ENCODE measurements around the gene CAPRIN2. TPM values are rescaled to one million over a fixed set of nuclear protein-coding genes. Genes with fewer than 3 reads are reported as not detected.
A peak's percentile ranks its signal among the peaks of the same experiment; 100 is the strongest.

CAPRIN2 gene
- total RNA-seq, 1 experiment from 2014 or later, result 16.4 TPM

DNA sequence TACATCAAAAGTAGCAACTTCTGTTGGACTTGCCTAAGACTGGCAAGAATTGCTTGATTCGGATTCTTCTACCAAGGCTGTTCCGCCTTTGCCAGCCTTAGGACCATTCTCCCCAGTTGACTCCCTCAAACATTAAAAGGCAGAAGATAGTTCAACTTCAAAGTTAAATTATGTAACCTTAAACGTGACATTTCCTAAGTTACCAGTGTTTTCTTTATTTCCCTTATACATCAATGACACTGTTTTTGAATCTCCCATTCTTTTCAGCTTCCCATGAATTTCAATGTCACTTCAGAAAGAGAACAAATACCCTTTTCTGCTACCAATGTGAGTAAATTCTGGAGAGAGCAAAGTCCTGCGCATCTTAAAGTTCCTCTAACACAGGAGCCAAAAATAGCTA, 25.2 kb downstream of the CAPRIN2 start:
- peaks cover 7% of the 10 kb centered on the region for H3K4me1 ChIP-seq (ENCODE audit: insufficient read depth, low read length, poor library complexity, severe bottlenecking)
- TF ChIP-seq, protein P1, sequence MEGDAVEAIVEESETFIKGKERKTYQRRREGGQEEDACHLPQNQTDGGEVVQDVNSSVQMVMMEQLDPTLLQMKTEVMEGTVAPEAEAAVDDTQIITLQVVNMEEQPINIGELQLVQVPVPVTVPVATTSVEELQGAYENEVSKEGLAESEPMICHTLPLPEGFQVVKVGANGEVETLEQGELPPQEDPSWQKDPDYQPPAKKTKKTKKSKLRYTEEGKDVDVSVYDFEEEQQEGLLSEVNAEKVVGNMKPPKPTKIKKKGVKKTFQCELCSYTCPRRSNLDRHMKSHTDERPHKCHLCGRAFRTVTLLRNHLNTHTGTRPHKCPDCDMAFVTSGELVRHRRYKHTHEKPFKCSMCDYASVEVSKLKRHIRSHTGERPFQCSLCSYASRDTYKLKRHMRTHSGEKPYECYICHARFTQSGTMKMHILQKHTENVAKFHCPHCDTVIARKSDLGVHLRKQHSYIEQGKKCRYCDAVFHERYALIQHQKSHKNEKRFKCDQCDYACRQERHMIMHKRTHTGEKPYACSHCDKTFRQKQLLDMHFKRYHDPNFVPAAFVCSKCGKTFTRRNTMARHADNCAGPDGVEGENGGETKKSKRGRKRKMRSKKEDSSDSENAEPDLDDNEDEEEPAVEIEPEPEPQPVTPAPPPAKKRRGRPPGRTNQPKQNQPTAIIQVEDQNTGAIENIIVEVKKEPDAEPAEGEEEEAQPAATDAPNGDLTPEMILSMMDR (conservative IDR thresholded peaks at IDR 0.05; ENCODE audit: low read depth, low read length), result no peak
- no peak for TF ChIP-seq EZH2 (IDR thresholded peaks at IDR 0.05; ENCODE audit: borderline replicate concordance, low read depth, low read length, poor library complexity, severe bottlenecking)
- intact Hi-C loops (cut with micrococcal nuclease; ENCODE audit: unreplicated experiment), result no loop called here
- H3K36me3 ChIP-seq (ENCODE audit: insufficient read depth, low read length, poor library complexity, severe bottlenecking), result no peaks in the 10 kb centered on the region
- no peak for DNase-seq (ENCODE audit: low spot score)
- no peak overlapping the region for H3K4me3 ChIP-seq (ENCODE audit: low read depth, low read length, poor library complexity, severe bottlenecking)
- no peak overlapping the region for H3K27ac ChIP-seq (ENCODE audit: low read depth, low read length, poor library complexity, severe bottlenecking)
- CTCF ChIA-PET, result no interaction called here
- POLR2A ChIA-PET (ENCODE audit: low non-redundant PET), result no interaction called here
- H3K27me3 ChIP-seq (replicated peaks; ENCODE audit: insufficient read depth, low read depth, low read length, poor library complexity), result no peaks in the 10 kb centered on the region
- no TSS peak for BruUV-seq (replicated peaks)
- H3K9me3 ChIP-seq (ENCODE audit: low read depth, low read length, poor library complexity, severe bottlenecking), result no peaks in the 10 kb centered on the region

DNA sequence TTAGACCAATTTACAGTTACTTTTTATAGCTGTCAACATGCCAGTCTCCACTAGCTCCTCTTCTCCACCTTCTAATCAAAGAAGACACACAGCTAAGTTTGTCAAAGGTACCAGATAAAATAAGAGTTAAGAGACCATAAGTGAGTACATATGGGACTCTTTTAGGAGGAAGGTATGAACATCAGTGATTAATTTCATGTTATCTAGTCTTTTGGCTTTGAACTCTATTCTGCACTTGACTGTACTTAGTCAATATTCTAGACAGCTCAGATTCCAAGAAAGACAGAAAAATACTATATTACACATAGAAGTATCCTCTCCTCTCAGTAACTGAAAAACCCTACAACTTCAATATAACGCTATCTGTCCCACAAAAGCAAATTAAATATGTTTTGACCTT, 28.1 kb downstream of the CAPRIN2 start:
- no TSS peak for BruUV-seq (replicated peaks)
- ChIA-PET POLR2A (ENCODE audit: low non-redundant PET) (interaction anchor here (0.5 kb wide), 1 partner anchor 59 kb away, joined by 4 read pairs; no protein-coding TSS in a partner anchor), CTCF (no interaction called here)
- Histone ChIP-seq H3K36me3 (ENCODE audit: insufficient read depth, low read length, poor library complexity, severe bottlenecking) (no peaks in the 10 kb centered on the region), H3K4me3 (ENCODE audit: low read depth, low read length, poor library complexity, severe bottlenecking) (no peak overlapping the region), H3K27me3 (replicated peaks; ENCODE audit: insufficient read depth, low read depth, low read length, poor library complexity) (no peaks in the 10 kb centered on the region), H3K27ac (ENCODE audit: low read depth, low read length, poor library complexity, severe bottlenecking) (no peak overlapping the region), H3K4me1 (ENCODE audit: insufficient read depth, low read length, poor library complexity, severe bottlenecking) (peaks cover 7% of the 10 kb centered on the region), H3K9me3 (ENCODE audit: low read depth, low read length, poor library complexity, severe bottlenecking) (no peaks in the 10 kb centered on the region)
- TF ChIP-seq EZH2 (IDR thresholded peaks at IDR 0.05; ENCODE audit: borderline replicate concordance, low read depth, low read length, poor library complexity, severe bottlenecking), result no peak
- TF ChIP-seq, protein P1 (conservative IDR thresholded peaks at IDR 0.05; ENCODE audit: low read depth, low read length), result no peak
- intact Hi-C loops (cut with micrococcal nuclease; ENCODE audit: unreplicated experiment), result no loop called here
- DNase-seq (ENCODE audit: low spot score), result no peak

DNA sequence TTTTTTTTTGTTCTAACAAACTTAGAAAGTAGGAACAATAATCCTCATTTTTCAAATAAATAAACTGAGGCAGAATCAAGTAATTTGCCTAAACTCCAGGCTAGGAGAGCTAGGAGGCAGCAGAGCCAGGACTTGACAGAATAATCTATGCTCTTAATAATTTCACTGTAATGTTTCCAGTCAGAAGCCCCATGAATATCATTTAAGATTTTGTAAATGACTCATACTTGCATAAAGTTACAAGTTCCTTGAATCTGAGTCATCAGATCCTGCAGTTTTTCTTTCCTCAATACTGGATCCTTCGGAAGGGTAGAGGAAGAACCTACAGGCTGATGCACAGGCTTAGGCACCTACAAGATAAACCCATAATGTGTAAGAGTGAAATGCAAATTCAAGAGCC, 29.0 kb downstream of the CAPRIN2 start:
- BruUV-seq (replicated peaks), result no TSS peak
- peak; percentile 69 for DNase-seq (ENCODE audit: low spot score)
- Histone ChIP-seq H3K9me3 (ENCODE audit: low read depth, low read length, poor library complexity, severe bottlenecking) (no peaks in the 10 kb centered on the region), H3K27me3 (replicated peaks; ENCODE audit: insufficient read depth, low read depth, low read length, poor library complexity) (no peaks in the 10 kb centered on the region), H3K36me3 (ENCODE audit: insufficient read depth, low read length, poor library complexity, severe bottlenecking) (no peaks in the 10 kb centered on the region), H3K27ac (ENCODE audit: low read depth, low read length, poor library complexity, severe bottlenecking) (no peak overlapping the region), H3K4me1 (ENCODE audit: insufficient read depth, low read length, poor library complexity, severe bottlenecking) (peaks cover 7% of the 10 kb centered on the region), H3K4me3 (ENCODE audit: low read depth, low read length, poor library complexity, severe bottlenecking) (no peak overlapping the region)
- intact Hi-C loops (cut with micrococcal nuclease; ENCODE audit: unreplicated experiment), result no loop called here
- CTCF ChIA-PET, result no interaction called here
- POLR2A ChIA-PET (ENCODE audit: low non-redundant PET), result no interaction called here
- no peak for TF ChIP-seq EZH2 (IDR thresholded peaks at IDR 0.05; ENCODE audit: borderline replicate concordance, low read depth, low read length, poor library complexity, severe bottlenecking)
- TF ChIP-seq, protein P1 (conservative IDR thresholded peaks at IDR 0.05; ENCODE audit: low read depth, low read length), result no peak

All from A673 (cell line).